Parathyroid adenoma (tissue), 2 donors: Measurements from ENCODE around the gene LRP2BP.

Source experiments
- H2AFZ ChIP-seq: fragments of 300-600 bp; sonication (generic); one replicate; pipeline ENCODE4 v1.7.0; 2017; ENCODE audit warnings: antibody characterized with exemption, mild to moderate bottlenecking
- H3K27ac ChIP-seq: fragments of 300-600 bp; sonication (generic); one replicate; pipeline ENCODE4 v1.7.0; 2017
- H3K27me3 ChIP-seq: fragments of 300-600 bp; sonication (generic); one replicate; pipeline ENCODE4 v1.7.0; 2017; ENCODE audit warnings: low read length; ENCODE audit not compliant: control insufficient read depth, insufficient read depth
- H3K36me3 ChIP-seq: fragments of 300-600 bp; sonication (generic); one replicate; pipeline ENCODE4 v1.7.0; 2017; ENCODE audit warnings: low read length; ENCODE audit not compliant: control insufficient read depth, insufficient read depth
- H3K4me1 ChIP-seq: fragments of 300-600 bp; sonication (generic); one replicate; pipeline ENCODE4 v1.7.0; 2017; ENCODE audit warnings: control low read depth
- H3K4me2 ChIP-seq: fragments of 300-600 bp; sonication (generic); one replicate; pipeline ENCODE4 v1.7.0; 2017; ENCODE audit warnings: low read length
- H3K4me3 ChIP-seq: fragments of 300-600 bp; sonication (generic); one replicate; pipeline ENCODE4 v1.7.0; 2017; ENCODE audit warnings: low read depth, low read length
- H3K79me2 ChIP-seq: fragments of 300-600 bp; sonication (generic); one replicate; pipeline ENCODE4 v1.7.0; 2017; ENCODE audit warnings: control low read depth
- H3K9ac ChIP-seq: fragments of 300-600 bp; sonication (generic); one replicate; pipeline ENCODE4 v1.7.0; 2017; ENCODE audit warnings: mild to moderate bottlenecking
- H3K9me3 ChIP-seq: fragments of 300-600 bp; sonication (generic); one replicate; pipeline ENCODE4 v1.7.0; 2017; ENCODE audit warnings: low read length; ENCODE audit not compliant: control insufficient read depth
- CTCF ChIP-seq: fragments of 300-600 bp; sonication (generic); IDR thresholded peaks from one replicate; pipeline ENCODE4 v1.7.0; 2017; ENCODE audit warnings: antibody characterized with exemption, mild to moderate bottlenecking
- donor health status: primary hyperparathyroidism.

LRP2BP gene

GRCh38 chr4:185378264-185378663 lies 17.5 kb downstream of the LRP2BP start:
- Histone ChIP-seq H3K9me3 (no peaks in the 10 kb centered on the region), H2AFZ (no peak overlapping the region), H3K4me3 (no peak overlapping the region), H3K4me1 (no peaks in the 10 kb centered on the region), H3K27ac (no peak overlapping the region), H3K4me2 (no peak overlapping the region), H3K36me3 (no peaks in the 10 kb centered on the region), H3K27me3 (no peaks in the 10 kb centered on the region), H3K9ac (no peak overlapping the region), H3K79me2 (no peaks in the 10 kb centered on the region)
- TF ChIP-seq CTCF: no peak

- no peaks in the 10 kb centered on the region for H3K4me1 ChIP-seq
- no peaks in the 10 kb centered on the region for H3K9me3 ChIP-seq
- no peak overlapping the region for H3K4me3 ChIP-seq
- no peak overlapping the region for H2AFZ ChIP-seq
- no peaks in the 10 kb centered on the region for H3K27me3 ChIP-seq
- H3K4me2 ChIP-seq: no peak overlapping the region
- no peak overlapping the region for H3K27ac ChIP-seq
- TF ChIP-seq CTCF: no peak
- H3K36me3 ChIP-seq: no peaks in the 10 kb centered on the region
- H3K9ac ChIP-seq: no peak overlapping the region
- H3K79me2 ChIP-seq: no peaks in the 10 kb centered on the region
Measured at GRCh38 chr4:185374573-185374972, 21.2 kb downstream of the LRP2BP start.

GRCh38 chr4:185374027-185374426 lies 21.7 kb downstream of the LRP2BP start:
- no peak overlapping the region for H3K4me3 ChIP-seq
- no peaks in the 10 kb centered on the region for H3K36me3 ChIP-seq
- H3K9ac ChIP-seq: no peak overlapping the region
- no peak overlapping the region for H3K4me2 ChIP-seq
- H3K9me3 ChIP-seq: no peaks in the 10 kb centered on the region
- no peak overlapping the region for H2AFZ ChIP-seq
- H3K79me2 ChIP-seq: no peaks in the 10 kb centered on the region
- H3K27me3 ChIP-seq: no peaks in the 10 kb centered on the region
- no peaks in the 10 kb centered on the region for H3K4me1 ChIP-seq
- no peak overlapping the region for H3K27ac ChIP-seq
- TF ChIP-seq CTCF: no peak

GRCh38 chr4:185371702-185372101 lies 24.0 kb downstream of the LRP2BP start:
- Histone ChIP-seq H3K27ac (no peak overlapping the region), H3K36me3 (no peaks in the 10 kb centered on the region), H3K27me3 (no peaks in the 10 kb centered on the region), H2AFZ (no peak overlapping the region), H3K9me3 (no peaks in the 10 kb centered on the region), H3K4me1 (no peaks in the 10 kb centered on the region), H3K4me3 (no peak overlapping the region), H3K79me2 (no peaks in the 10 kb centered on the region), H3K9ac (no peak overlapping the region), H3K4me2 (no peak overlapping the region)
- TF ChIP-seq CTCF: no peak

- no peak overlapping the region for H3K27ac ChIP-seq
- H3K4me2 ChIP-seq: no peak overlapping the region
- H3K27me3 ChIP-seq: no peaks in the 10 kb centered on the region
- no peak overlapping the region for H3K9ac ChIP-seq
- no peaks in the 10 kb centered on the region for H3K9me3 ChIP-seq
- no peak overlapping the region for H3K4me3 ChIP-seq
- no peaks in the 10 kb centered on the region for H3K79me2 ChIP-seq
- no peaks in the 10 kb centered on the region for H3K4me1 ChIP-seq
- no peak for TF ChIP-seq CTCF
- no peaks in the 10 kb centered on the region for H3K36me3 ChIP-seq
- H2AFZ ChIP-seq: no peak overlapping the region
Measured at GRCh38 chr4:185370268-185370949, 25.3 kb downstream of the LRP2BP start.
